ENCODE results near the gene WASF1. TPM values are rescaled to one million over a fixed set of nuclear protein-coding genes. Genes with fewer than 3 reads are reported as not detected.

Gene WASF1
- total RNA-seq, 1 experiment from 2014 or later: 28.6 TPM

GRCh38 chr6:110064744-110065524 is 114.5 kb downstream of the WASF1 start:
- TF ChIP-seq CTCF (conservative IDR thresholded peaks at IDR 0.05): no peak
- no peaks in the 10 kb centered on the region for H3K23me2 ChIP-seq (ENCODE audit: insufficient read length, low read depth, low read length, poor library complexity, severe bottlenecking)
- H3K27ac ChIP-seq (ENCODE audit: insufficient read length, low read depth, low read length): no peak overlapping the region
- Mint-ChIP-seq H3K4me3 (no peak overlapping the region), H3K4me1 (peaks cover 9 to 17% of the 10 kb centered on the region in 2 experiments), H3K27me3 (ENCODE audit: low read depth) (no peaks in the 10 kb centered on the region; the same call in 1 of the 2 replicates), H3K9me3 (no peaks in the 10 kb centered on the region), H3K36me3 (ENCODE audit: insufficient read depth in 1 of 3, low read depth in 3 of 3) (no peaks in the 10 kb centered on the region), H3K27ac (no peak overlapping the region)
- H4K91ac ChIP-seq (ENCODE audit: insufficient read length, low read depth, low read length): no peak overlapping the region
- H2BK12ac ChIP-seq (ENCODE audit: insufficient read length, low read depth, low read length): no peak overlapping the region
- H3T11ph ChIP-seq (ENCODE audit: low read length): no peak overlapping the region
- H4K8ac ChIP-seq (replicated peaks; ENCODE audit: insufficient read length, low read depth, low read length): no peak overlapping the region
- H4K20me1 ChIP-seq (ENCODE audit: control insufficient read depth, insufficient read depth, insufficient read length): no peaks in the 10 kb centered on the region
- no peaks in the 10 kb centered on the region for H3K79me1 ChIP-seq (ENCODE audit: insufficient read depth, low read depth, low read length, poor library complexity, severe bottlenecking)
- H4K5ac ChIP-seq (ENCODE audit: insufficient read length, low read depth, low read length): no peak overlapping the region
- H2BK20ac ChIP-seq (ENCODE audit: low read depth, low read length, poor library complexity, severe bottlenecking): no peak overlapping the region
- no peaks in the 10 kb centered on the region for H3K79me2 ChIP-seq (ENCODE audit: insufficient read depth, low read length)
- H2BK120ac ChIP-seq (ENCODE audit: low read depth, low read length, poor library complexity, severe bottlenecking): no peak overlapping the region
- H3K23ac ChIP-seq (ENCODE audit: insufficient read length, low read depth, low read length): no peak overlapping the region
- no peak overlapping the region for H3K4me2 ChIP-seq (ENCODE audit: insufficient read depth, insufficient read length, low read length)
- no peak overlapping the region for H3K18ac ChIP-seq (ENCODE audit: insufficient read length, low read depth, low read length)
- H3K9ac ChIP-seq (ENCODE audit: extremely low read depth, insufficient read length, low read length): no peak overlapping the region
- no peak overlapping the region for H2AFZ ChIP-seq (ENCODE audit: low read length)
- no peak overlapping the region for H2BK15ac ChIP-seq (ENCODE audit: low read depth, low read length)
- no peak overlapping the region for H3K56ac ChIP-seq (ENCODE audit: insufficient read length, low read depth, low read length)
- no peak overlapping the region for H3K14ac ChIP-seq (ENCODE audit: insufficient read depth, low read length)
- H3K4me1 ChIP-seq (ENCODE audit: insufficient read depth, low read length): no peaks in the 10 kb centered on the region
- WGBS (ENCODE audit: extremely low coverage, insufficient read length, low lambda C conversion rate): no CpG with 5 or more reads among the region's 5 CpGs
- DNase-seq: no peak
- no peak overlapping the region for H2BK5ac ChIP-seq (ENCODE audit: insufficient read length, low read length)
- H3K27me3 ChIP-seq (ENCODE audit: insufficient read depth, low read length): no peaks in the 10 kb centered on the region
- H3K4ac ChIP-seq (ENCODE audit: low read depth, low read length): no peak overlapping the region
- no peak overlapping the region for H2AK5ac ChIP-seq (ENCODE audit: insufficient read length, low read length)
- H3K9me3 ChIP-seq (ENCODE audit: control insufficient read depth, low read depth, low read length): no peaks in the 10 kb centered on the region

Measured in H9 (cell line).